WI38 (cell line): ENCODE results near the gene SIAH3.

Experiments used
- H3K4me3 ChIP-seq: 2 replicates; pipeline ENCODE4 v1.5.1; 2011; ENCODE audit warnings: low read depth, mild to moderate bottlenecking, control low read depth, low read length
- TF ChIP-seq, protein P1 (sequence below): IDR thresholded peaks from 2 replicates; pipeline ENCODE4 v1.5.1; 2012; ENCODE audit warnings: low read depth, mild to moderate bottlenecking, control low read depth, low read length

SIAH3 gene

DNA sequence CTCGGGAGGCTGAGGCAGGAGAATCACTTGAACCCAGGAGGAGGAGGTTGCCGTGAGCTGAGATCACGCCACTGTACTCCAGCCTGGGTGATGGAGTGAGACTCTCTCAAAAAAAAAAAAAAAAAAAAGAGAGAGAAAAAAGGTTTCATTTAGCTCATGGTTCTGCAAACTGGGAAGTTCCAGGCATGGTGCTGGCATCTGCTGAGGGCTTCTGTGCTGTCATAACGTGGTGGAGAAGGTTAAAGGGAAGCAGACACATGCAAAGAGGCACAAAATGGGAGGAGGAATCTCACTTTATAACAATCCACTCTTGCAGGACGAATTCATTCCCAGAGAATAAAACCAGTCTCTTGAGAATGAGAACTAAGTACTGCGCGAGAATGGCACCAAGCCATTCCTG lies 34.9 kb upstream of the SIAH3 start:
- no peak overlapping the region for H3K4me3 ChIP-seq
- TF ChIP-seq, protein P1, sequence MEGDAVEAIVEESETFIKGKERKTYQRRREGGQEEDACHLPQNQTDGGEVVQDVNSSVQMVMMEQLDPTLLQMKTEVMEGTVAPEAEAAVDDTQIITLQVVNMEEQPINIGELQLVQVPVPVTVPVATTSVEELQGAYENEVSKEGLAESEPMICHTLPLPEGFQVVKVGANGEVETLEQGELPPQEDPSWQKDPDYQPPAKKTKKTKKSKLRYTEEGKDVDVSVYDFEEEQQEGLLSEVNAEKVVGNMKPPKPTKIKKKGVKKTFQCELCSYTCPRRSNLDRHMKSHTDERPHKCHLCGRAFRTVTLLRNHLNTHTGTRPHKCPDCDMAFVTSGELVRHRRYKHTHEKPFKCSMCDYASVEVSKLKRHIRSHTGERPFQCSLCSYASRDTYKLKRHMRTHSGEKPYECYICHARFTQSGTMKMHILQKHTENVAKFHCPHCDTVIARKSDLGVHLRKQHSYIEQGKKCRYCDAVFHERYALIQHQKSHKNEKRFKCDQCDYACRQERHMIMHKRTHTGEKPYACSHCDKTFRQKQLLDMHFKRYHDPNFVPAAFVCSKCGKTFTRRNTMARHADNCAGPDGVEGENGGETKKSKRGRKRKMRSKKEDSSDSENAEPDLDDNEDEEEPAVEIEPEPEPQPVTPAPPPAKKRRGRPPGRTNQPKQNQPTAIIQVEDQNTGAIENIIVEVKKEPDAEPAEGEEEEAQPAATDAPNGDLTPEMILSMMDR = no peak

DNA sequence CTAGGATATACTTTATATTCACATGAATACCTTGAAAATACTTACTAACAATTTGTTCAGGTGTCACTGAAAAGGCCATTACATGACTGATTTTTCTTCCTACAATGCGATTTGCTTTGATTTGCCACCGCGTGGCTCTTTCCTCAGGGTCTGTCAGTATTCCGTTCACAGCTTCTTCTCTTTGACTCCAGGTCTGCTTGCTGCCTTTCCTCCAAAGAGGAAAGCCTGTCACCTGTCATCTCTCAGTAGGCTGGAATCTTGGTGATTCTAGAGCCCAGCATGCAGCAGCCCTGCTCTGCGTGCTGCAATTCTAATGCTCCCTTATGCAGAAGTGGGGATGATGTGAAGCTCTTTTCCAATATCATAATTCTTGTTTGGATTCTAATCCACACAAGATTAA lies 33.6 kb upstream of the SIAH3 start:
- TF ChIP-seq, protein P1 = no peak
- H3K4me3 ChIP-seq = no peak overlapping the region

DNA sequence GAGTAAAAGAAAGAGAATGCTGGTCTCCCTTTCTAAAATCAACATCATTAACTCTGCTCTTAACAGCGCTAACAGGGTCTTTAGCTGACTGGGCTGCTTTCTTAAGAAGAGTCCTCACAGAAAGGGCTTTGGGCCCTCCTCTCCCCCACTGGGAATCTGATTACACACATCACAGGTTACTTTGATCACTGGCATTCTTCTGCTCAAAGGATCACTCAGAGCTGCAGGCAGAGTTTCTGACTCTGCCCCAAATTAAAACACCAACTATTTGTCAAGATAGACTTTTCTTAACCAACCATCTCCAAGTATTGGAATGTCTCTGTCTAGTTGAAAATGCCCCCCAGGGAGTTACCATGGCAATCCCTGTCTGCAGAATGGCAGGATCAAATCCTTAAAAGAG lies 31.1 kb upstream of the SIAH3 start:
- TF ChIP-seq, protein P1 = no peak
- H3K4me3 ChIP-seq = no peak overlapping the region

DNA sequence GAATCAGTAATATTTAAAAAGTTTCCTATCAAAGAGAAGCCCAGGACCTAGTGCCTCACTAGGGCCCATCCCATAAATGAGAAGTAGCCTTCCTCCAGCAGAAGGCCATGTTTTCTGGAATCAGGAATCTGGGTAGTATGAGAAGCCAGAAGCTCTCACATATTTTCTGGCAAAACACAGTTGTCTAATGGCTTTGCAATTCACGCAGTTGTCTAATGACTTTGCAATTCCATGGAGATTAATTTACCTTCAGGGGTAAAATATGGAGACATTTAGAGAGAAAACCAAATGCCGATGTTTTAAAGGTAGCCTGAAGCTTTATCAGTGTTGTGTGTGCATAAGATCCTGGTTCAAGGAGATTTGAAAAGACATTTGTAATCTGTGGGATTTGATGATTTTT lies 29.8 kb upstream of the SIAH3 start:
- TF ChIP-seq, protein P1 = no peak
- H3K4me3 ChIP-seq = no peak overlapping the region

DNA sequence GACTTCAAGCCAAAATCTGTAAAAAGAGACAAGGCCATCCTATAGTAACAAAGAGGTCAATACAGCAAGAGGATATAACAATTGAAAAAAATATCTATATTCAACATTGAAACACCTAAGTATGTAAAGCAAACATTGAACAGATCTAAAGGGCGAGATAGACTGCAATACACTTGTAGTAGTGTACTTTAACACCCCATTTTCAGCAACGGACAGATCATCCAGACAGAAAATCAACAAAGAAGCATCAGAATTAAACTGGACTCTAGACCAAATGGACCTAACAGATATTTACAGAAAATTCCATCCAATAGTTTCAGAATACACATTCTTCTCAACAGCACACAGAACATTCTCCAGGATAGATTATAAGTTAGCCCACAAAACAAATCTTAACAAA lies 28.7 kb upstream of the SIAH3 start:
- TF ChIP-seq, protein P1 = no peak
- no peak overlapping the region for H3K4me3 ChIP-seq

DNA sequence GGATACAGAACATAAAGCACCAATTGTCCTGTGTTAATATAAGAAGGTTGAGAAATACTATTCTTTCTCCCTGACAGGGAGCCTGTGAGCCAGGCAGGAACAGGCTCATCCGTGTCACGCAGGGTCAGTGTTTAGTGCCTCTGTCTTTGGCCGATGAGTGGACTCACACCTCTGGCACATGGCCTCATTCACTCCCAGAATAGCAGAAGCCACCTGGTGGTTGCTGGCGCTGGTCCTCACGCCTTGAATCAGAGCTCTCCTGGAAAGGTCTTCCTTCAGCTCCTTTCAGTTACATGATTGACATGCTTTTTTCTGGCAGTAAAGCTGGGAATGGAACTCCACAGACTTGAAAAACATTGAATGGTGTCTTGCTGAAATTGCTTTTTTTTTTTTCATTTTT lies 28.1 kb upstream of the SIAH3 start:
- TF ChIP-seq, protein P1 = no peak
- H3K4me3 ChIP-seq = no peak overlapping the region

DNA sequence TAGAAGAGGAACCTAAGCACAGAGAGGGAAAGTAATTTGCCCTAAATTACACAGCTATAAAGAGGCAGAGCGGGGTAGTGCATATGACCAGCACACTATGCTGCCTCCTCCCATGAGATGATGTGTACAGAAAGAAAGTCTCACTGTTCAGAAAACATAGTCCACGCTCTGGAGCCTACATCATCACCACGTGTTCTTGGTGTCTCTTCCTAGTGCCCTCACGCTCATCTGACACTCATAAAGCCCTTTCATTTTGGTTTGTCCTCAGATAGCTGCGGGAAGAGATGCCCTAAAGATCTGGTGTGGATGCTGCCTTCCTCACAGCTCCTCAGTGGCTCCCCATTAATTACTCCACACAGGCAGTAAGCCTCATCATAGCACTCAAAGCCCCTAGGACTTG lies 27.4 kb upstream of the SIAH3 start:
- TF ChIP-seq, protein P1 = no peak
- no peak overlapping the region for H3K4me3 ChIP-seq
